Osteoblast (primary cell): Measurements from ENCODE around the gene COX10. TPM values are rescaled to one million over a fixed set of nuclear protein-coding genes. Genes with fewer than 3 reads are reported as not detected.
"Not testable (repeated sequence)": the region's sequence is repeated elsewhere in the genome, so short reads cannot be mapped to it uniquely, and the experiment has no call there.

ENCODE experiments used
- DNase-seq: peaks from one replicate; pipeline ENCODE4 v3.0.0; 2011; ENCODE audit warnings: low spot score, mixed read lengths; ENCODE audit not compliant: insufficient read length; ENCODE audit errors: missing footprints
- H2AFZ ChIP-seq: 2 replicates; pipeline ENCODE4 v1.6.0; 2011; ENCODE audit warnings: mild to moderate bottlenecking, low read length
- H3K27ac ChIP-seq: 2 replicates; pipeline ENCODE4 v1.5.1; 2011; ENCODE audit warnings: mild to moderate bottlenecking, low read depth, low read length, moderate library complexity
- H3K27me3 ChIP-seq: 2 replicates; pipeline ENCODE4 v1.6.0; 2012; ENCODE audit warnings: mild to moderate bottlenecking, control low read depth, inconsistent platforms, low read length, moderate library complexity; ENCODE audit not compliant: insufficient read depth
- H3K36me3 ChIP-seq: 2 replicates; pipeline ENCODE4 v1.5.1; 2011; ENCODE audit warnings: mild to moderate bottlenecking, low read length, control low read depth, moderate library complexity; ENCODE audit not compliant: insufficient read depth
- H3K4me1 ChIP-seq: 2 replicates; pipeline ENCODE4 v1.5.1; 2011; ENCODE audit warnings: mild to moderate bottlenecking, low read length, control low read depth, moderate library complexity; ENCODE audit not compliant: insufficient read depth
- H3K4me2 ChIP-seq: 2 replicates; pipeline ENCODE4 v1.6.0; 2011; ENCODE audit warnings: mild to moderate bottlenecking, low read length; ENCODE audit not compliant: insufficient read depth
- H3K4me3 ChIP-seq: fragments of 200-600 bp; sonication (generic); 3 replicates; pipeline ENCODE4 v1.5.1; 2012; ENCODE audit warnings: mild to moderate bottlenecking, low read length, inconsistent platforms; ENCODE audit not compliant: insufficient read depth
- H3K79me2 ChIP-seq: 2 replicates; pipeline ENCODE4 v1.6.0; 2012; ENCODE audit warnings: mild to moderate bottlenecking, low read length, control low read depth, inconsistent platforms; ENCODE audit not compliant: insufficient read depth
- H3K9me3 ChIP-seq: 2 replicates; pipeline ENCODE4 v1.5.1; 2011; ENCODE audit warnings: low read depth, low read length, control low read depth
- H4K20me1 ChIP-seq: 2 replicates; pipeline ENCODE4 v1.6.0; 2012; ENCODE audit warnings: mild to moderate bottlenecking, low read length, control low read depth; ENCODE audit not compliant: insufficient read depth
- total RNA-seq: library from RNA; depleted of rRNA; stranded (reverse); fragments of >200 nt; gene quantifications from 2 replicates; pipeline ENCODE4 v1.2.3, GENCODE V29; 2012
- TF ChIP-seq, protein P1 (sequence below): IDR thresholded peaks from 2 replicates; pipeline ENCODE4 v1.5.1; 2011; ENCODE audit warnings: mild to moderate bottlenecking, low read depth, low read length, moderate library complexity; ENCODE audit errors: extremely low read depth

Gene COX10
- total RNA-seq, 1 donor: 14.8 TPM

DNA sequence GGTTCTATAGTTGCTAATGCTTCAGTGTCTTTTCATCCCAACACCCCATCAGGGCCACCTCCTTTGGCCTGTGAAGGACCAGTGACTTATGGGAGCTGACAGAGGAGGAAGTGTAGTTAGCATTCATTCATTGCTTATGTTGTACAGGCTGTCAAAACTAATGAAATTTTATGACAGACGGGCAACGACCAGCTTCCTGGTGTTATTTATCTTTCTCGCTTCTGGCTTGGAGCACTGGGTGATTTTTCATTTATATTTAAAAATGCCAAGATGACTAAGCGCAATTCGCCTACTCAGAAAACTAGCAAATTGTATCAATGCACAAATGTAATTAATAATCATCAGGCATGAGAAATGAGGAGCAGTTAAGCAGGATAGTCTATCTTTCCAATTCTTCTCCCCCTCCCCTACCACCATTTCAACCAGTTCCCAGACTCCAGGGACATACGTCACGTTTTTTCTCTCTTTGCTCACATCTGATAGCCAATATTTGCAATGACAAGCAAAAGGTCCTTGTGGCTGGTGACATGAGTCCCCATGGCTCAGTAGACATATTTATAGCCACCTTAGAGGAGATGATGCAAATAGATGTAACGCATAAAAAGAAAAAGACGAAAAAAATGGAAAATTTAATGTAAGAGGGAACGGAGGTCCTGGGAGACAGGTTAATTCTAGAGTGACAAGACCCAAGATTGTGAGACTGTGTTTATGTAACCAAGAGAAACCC is 156.1 kb downstream of the COX10 start:
- Histone ChIP-seq H4K20me1 (no peaks in the 10 kb centered on the region), H3K4me2 (no peak overlapping the region), H2AFZ (no peak overlapping the region), H3K27me3 (no peaks in the 10 kb centered on the region), H3K4me3 (no peak overlapping the region), H3K27ac (no peak overlapping the region), H3K9me3 (no peaks in the 10 kb centered on the region), H3K36me3 (no peaks in the 10 kb centered on the region), H3K79me2 (no peaks in the 10 kb centered on the region), H3K4me1 (no peaks in the 10 kb centered on the region)
- TF ChIP-seq, protein P1, sequence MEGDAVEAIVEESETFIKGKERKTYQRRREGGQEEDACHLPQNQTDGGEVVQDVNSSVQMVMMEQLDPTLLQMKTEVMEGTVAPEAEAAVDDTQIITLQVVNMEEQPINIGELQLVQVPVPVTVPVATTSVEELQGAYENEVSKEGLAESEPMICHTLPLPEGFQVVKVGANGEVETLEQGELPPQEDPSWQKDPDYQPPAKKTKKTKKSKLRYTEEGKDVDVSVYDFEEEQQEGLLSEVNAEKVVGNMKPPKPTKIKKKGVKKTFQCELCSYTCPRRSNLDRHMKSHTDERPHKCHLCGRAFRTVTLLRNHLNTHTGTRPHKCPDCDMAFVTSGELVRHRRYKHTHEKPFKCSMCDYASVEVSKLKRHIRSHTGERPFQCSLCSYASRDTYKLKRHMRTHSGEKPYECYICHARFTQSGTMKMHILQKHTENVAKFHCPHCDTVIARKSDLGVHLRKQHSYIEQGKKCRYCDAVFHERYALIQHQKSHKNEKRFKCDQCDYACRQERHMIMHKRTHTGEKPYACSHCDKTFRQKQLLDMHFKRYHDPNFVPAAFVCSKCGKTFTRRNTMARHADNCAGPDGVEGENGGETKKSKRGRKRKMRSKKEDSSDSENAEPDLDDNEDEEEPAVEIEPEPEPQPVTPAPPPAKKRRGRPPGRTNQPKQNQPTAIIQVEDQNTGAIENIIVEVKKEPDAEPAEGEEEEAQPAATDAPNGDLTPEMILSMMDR: no peak
- DNase-seq: no peak

DNA sequence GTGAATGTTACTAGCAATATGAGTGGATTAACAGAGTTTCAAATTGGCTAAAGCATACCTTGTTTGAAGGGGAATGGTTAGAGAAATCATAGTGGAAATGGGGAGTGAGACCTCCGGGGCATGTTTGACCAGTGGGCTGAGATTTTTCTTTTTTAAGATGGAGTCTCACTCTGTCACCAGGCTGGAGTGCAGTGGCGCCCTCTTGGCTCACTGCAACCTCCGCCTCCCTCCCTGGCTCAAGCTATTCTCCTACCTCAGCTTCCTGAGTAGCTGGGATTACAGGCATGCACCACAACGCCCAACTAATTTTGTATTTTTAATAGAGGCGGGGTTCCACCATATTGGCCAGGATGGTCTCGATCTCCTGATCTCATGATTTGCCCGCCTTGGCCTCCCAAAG is 157.7 kb downstream of the COX10 start:
- Histone ChIP-seq H3K79me2 (no peaks in the 10 kb centered on the region), H3K4me2 (no peak overlapping the region), H3K9me3 (no peaks in the 10 kb centered on the region), H3K4me1 (no peaks in the 10 kb centered on the region), H3K27me3 (no peaks in the 10 kb centered on the region), H2AFZ (no peak overlapping the region), H3K36me3 (no peaks in the 10 kb centered on the region), H3K27ac (no peak overlapping the region), H3K4me3 (no peak overlapping the region), H4K20me1 (no peaks in the 10 kb centered on the region)
- DNase-seq: no peak
- TF ChIP-seq, protein P1: no peak

DNA sequence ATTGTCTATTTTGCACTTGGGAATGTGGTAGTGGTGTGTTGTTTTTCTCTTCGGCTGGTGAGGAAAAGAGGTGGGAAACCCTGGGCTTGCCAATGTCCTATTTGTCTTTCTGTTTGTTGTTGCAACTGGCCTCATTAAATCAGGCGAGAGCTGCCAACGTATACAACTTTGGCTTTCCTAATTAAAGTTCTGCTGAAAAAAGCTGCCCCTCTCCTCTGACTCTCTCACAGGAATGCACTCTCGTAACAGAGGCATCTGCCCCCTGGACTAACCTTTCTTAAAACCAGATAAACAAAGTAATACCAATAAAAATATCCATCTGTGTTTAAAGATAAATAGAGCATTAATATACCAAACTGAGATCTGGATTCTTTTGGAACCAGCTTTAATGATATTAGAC is 159.6 kb downstream of the COX10 start:
- DNase-seq: peak; percentile 60
- TF ChIP-seq, protein P1: no peak
- Histone ChIP-seq H3K36me3 (no peaks in the 10 kb centered on the region), H3K9me3 (no peaks in the 10 kb centered on the region), H3K27me3 (no peaks in the 10 kb centered on the region), H3K27ac (no peak overlapping the region), H3K4me1 (no peaks in the 10 kb centered on the region), H3K4me2 (no peak overlapping the region), H3K4me3 (no peak overlapping the region), H3K79me2 (no peaks in the 10 kb centered on the region), H2AFZ (no peak overlapping the region), H4K20me1 (no peaks in the 10 kb centered on the region)

DNA sequence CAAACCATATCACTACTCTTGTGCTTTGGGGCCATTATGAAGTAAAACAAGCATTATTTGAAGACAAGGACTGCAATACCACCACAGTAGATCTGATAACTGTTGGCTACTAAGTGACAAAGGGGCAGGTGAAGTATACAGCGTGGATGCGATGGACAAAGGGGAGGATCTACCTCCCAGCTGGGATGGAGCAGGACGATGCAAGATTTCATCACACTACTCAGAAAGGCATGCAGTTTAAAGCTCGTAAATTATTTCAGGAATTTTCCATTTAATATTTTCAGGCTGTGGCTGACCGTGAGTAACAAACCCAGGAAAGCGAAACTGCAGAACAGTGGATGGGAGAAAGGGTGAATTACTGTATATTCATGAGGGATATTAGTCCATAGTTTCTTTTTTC is 161.9 kb downstream of the COX10 start:
- DNase-seq, H2AFZ ChIP-seq: not testable (repeated sequence)

DNA sequence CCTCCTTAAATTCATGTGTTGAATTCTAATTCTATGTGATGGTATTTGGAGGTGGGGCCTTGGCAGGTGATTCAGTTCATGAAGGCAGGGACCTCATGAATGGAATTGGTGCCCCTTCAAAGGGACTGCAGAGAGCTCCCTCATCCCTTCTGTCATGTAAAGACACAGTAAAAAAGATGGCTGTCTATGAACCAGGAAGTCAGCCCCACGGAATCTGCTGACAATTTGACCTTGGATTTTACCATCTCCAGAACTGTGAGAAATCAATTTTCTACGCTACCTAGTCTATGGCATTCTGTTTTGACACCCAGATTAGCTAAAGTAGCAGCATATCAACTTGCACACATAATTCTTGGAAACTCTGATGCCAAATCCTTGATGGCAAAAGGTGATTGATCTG is 165.7 kb downstream of the COX10 start:
- H3K36me3 ChIP-seq, H4K20me1 ChIP-seq, DNase-seq, H3K27ac ChIP-seq, H3K4me1 ChIP-seq, H3K4me3 ChIP-seq, H2AFZ ChIP-seq, H3K4me2 ChIP-seq, H3K27me3 ChIP-seq, H3K79me2 ChIP-seq, H3K9me3 ChIP-seq: not testable (repeated sequence)

More for the DNA sequence above, 161.9 kb downstream of the COX10 start:
- not testable (repeated sequence) for H4K20me1 ChIP-seq, H3K79me2 ChIP-seq, H3K4me2 ChIP-seq, H3K9me3 ChIP-seq, H3K27me3 ChIP-seq, H3K4me1 ChIP-seq, H3K27ac ChIP-seq, H3K36me3 ChIP-seq, H3K4me3 ChIP-seq

DNA sequence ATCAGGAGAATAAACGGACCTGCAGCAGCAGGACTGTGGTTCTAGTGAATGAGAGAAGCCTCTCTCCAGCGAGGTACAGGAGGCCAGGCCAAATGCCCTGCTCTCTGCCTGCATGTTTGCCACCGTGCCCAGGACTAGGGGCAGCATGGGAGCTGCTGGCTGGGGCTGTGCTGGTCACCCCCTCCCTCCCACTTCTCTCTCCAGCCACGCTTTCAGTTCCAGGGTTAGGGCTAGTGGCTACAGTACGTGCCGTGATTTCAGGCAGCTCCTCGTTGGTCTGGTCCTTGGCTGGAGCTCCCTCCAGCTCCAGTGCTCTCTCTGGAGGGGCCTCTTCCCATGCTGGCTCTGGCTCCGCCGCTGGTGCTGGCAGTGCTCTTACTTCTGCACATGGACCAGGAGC is 166.7 kb downstream of the COX10 start:
- not testable (repeated sequence) for H3K9me3 ChIP-seq, H3K4me3 ChIP-seq, H3K4me2 ChIP-seq, H3K79me2 ChIP-seq, H3K36me3 ChIP-seq, H3K27ac ChIP-seq, DNase-seq, H2AFZ ChIP-seq, H3K27me3 ChIP-seq, H3K4me1 ChIP-seq, H4K20me1 ChIP-seq

DNA sequence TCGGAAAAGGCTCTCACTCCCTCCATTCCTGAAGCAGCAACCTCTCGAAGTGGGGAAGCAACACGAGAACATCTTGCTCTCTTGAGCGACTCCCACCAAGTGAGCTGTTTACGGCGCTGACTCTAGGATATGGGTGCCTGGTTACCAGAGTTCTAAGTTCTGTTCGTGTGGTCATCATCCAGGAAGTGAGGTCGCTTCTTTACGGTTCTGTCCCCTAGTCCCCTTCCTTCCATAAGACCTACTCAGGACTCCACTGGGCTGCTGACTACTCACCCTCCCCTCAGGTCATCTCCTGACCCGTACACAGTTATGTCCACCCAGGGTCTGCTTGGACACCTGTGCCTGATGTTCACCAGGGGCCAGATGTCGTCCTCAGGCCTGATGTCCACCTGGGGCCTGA is 167.5 kb downstream of the COX10 start, which contains the start of gene CDRT15:
TSS of gene CDRT15 (minus strand) at position 101 of the 400 bp plus-strand sequence. CDS start at position 72, 29 bp downstream.
- DNase-seq, H3K36me3 ChIP-seq, H3K4me1 ChIP-seq, H3K27ac ChIP-seq, H3K4me2 ChIP-seq, H2AFZ ChIP-seq, H3K79me2 ChIP-seq, H3K27me3 ChIP-seq, H3K9me3 ChIP-seq, H4K20me1 ChIP-seq, H3K4me3 ChIP-seq: not testable (repeated sequence)
